Measurements from ENCODE around the gene SLU7. TPM values are rescaled to one million over a fixed set of nuclear protein-coding genes. Genes with fewer than 3 reads are reported as not detected.

SLU7 gene
- total RNA-seq, 4 donors from 2014 or later: 61.4 to 103 (median 87.2) TPM

- in situ Hi-C loops (cut with MboI; ENCODE audit: low sequenced_read_pairs in 4 of 4) (no loop called here), intact Hi-C loops (cut with DNase I; ENCODE audit: low total_unique reads) (no loop called here)
- Histone ChIP-seq H3K27me3 (no peaks in the 10 kb centered on the region), H3K36me3 (no peaks in the 10 kb centered on the region), H3K4me1 (peaks cover 8 to 10% of the 10 kb centered on the region in 2 donors), H3K4me3 (no peak overlapping the region), H3K9me3 (no peaks in the 10 kb centered on the region), H3K27ac (no peak overlapping the region)
- ATAC-seq: no peak
- no peak for DNase-seq
- no peak for TF ChIP-seq POLR2A (IDR thresholded peaks at IDR 0.05)
- TF ChIP-seq, protein P1, sequence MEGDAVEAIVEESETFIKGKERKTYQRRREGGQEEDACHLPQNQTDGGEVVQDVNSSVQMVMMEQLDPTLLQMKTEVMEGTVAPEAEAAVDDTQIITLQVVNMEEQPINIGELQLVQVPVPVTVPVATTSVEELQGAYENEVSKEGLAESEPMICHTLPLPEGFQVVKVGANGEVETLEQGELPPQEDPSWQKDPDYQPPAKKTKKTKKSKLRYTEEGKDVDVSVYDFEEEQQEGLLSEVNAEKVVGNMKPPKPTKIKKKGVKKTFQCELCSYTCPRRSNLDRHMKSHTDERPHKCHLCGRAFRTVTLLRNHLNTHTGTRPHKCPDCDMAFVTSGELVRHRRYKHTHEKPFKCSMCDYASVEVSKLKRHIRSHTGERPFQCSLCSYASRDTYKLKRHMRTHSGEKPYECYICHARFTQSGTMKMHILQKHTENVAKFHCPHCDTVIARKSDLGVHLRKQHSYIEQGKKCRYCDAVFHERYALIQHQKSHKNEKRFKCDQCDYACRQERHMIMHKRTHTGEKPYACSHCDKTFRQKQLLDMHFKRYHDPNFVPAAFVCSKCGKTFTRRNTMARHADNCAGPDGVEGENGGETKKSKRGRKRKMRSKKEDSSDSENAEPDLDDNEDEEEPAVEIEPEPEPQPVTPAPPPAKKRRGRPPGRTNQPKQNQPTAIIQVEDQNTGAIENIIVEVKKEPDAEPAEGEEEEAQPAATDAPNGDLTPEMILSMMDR (IDR thresholded peaks at IDR 0.05 in 4 of 5, conservative IDR thresholded peaks at IDR 0.05 in 1 of 5): no peak
These were observed 16.7 kb upstream of the SLU7 start for GRCh38 chr5:160435532-160435931.

DNA sequence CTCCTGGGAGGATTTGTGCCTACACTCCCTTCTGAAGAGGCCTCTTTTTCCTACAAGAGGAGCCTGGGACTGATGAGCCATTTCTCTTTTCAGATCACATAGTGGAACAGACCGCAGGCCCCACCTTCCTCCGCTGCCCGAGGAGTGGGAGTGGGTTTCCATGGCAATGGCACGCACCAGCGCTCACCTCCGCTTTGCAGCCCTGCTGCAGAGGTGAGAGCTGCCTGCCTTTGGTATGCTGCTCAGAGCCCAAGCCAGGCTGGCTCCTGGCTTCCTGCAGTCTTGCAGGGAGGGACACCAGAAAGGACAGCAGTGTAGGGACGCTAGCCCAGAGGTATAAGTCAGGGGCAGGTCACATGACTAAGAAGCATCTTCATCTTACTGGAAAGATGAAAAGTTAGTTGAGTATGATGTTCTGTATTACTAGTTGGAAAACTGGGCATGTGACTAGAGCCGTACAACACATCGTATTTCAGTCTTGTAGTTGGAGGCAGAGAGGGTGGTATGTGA lies 15.2 kb upstream of the SLU7 start:
- in situ Hi-C loops (cut with MboI; ENCODE audit: low sequenced_read_pairs in 4 of 4): no loop called here
- Histone ChIP-seq H3K27ac (no peak overlapping the region), H3K27me3 (no peaks in the 10 kb centered on the region), H3K36me3 (no peaks in the 10 kb centered on the region), H3K4me3 (no peak overlapping the region), H3K4me1 (peaks cover 8 to 10% of the 10 kb centered on the region in 2 donors), H3K9me3 (no peaks in the 10 kb centered on the region)
- ATAC-seq: no peak
- TF ChIP-seq POLR2A (IDR thresholded peaks at IDR 0.05): no peak
- TF ChIP-seq, protein P1 (IDR thresholded peaks at IDR 0.05 in 4 of 5, conservative IDR thresholded peaks at IDR 0.05 in 1 of 5): no peak
- no peak for DNase-seq
- intact Hi-C loops (cut with DNase I; ENCODE audit: low total_unique reads): no loop called here

- no peaks in the 10 kb centered on the region for H3K36me3 ChIP-seq
- no peaks in the 10 kb centered on the region for H3K27me3 ChIP-seq
- no peak overlapping the region for H3K4me3 ChIP-seq
- no peak for ATAC-seq
- intact Hi-C loops (cut with DNase I; ENCODE audit: low total_unique reads) (no loop called here), in situ Hi-C loops (cut with MboI; ENCODE audit: low sequenced_read_pairs in 4 of 4) (no loop called here)
- no peaks in the 10 kb centered on the region for H3K9me3 ChIP-seq
- DNase-seq: no peak
- no peaks in the 10 kb centered on the region for H3K4me1 ChIP-seq
- H3K27ac ChIP-seq: no peak overlapping the region
- TF ChIP-seq, protein P1 (IDR thresholded peaks at IDR 0.05 in 4 of 5, conservative IDR thresholded peaks at IDR 0.05 in 1 of 5): no peak
- TF ChIP-seq POLR2A (IDR thresholded peaks at IDR 0.05): no peak
These were observed 13.9 kb upstream of the SLU7 start for GRCh38 chr5:160432787-160433186.

DNA sequence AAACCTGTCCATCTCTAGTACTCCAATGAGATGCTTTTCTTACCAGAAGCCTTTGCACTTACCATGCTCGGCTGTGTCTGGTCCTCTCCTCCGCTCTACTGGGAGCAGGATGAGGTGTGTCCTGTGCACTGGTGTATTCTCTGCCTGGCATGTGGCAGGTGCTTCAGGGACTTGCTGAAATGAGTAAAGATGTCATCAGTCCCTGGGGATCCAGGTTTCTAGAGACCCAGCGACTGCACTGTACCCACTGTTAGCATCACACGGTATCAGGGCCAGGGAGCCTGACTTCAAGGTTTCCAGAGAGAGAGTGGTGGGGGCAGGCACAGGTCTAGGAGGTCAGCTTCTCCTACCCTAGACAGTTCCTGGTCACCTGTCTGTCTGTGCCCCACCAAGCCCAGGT lies 13.3 kb upstream of the SLU7 start:
- H3K27me3 ChIP-seq: no peaks in the 10 kb centered on the region
- TF ChIP-seq, protein P1 (IDR thresholded peaks at IDR 0.05 in 4 of 5, conservative IDR thresholded peaks at IDR 0.05 in 1 of 5): no peak
- no peak for TF ChIP-seq POLR2A (IDR thresholded peaks at IDR 0.05)
- H3K36me3 ChIP-seq: no peaks in the 10 kb centered on the region
- in situ Hi-C loops (cut with MboI; ENCODE audit: low sequenced_read_pairs in 4 of 4): no loop called here
- H3K27ac ChIP-seq: no peak overlapping the region
- H3K9me3 ChIP-seq: no peaks in the 10 kb centered on the region
- intact Hi-C loops (cut with DNase I; ENCODE audit: low total_unique reads): no loop called here
- H3K4me1 ChIP-seq: no peaks in the 10 kb centered on the region
- DNase-seq (no peak), ATAC-seq (no peak)
- no peak overlapping the region for H3K4me3 ChIP-seq

DNA sequence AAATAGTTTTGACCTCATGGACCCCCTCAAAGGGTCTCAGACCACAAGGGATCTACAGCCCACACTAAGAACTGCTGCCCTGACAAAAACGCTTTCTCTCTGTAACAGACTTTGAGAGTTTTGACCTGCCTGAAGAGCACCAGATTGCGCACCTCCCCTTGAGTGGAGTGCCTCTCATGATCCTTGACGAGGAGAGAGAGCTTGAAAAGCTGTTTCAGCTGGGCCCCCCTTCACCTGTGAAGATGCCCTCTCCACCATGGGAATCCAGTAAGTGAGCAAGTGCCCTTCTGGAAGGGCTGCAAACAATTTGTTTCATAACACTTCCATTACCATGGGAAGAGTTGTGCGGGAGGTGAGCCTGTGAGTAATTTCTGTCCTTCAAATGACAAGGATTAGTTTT lies 8.7 kb upstream of the SLU7 start:
- no peak overlapping the region for H3K27ac ChIP-seq
- H3K27me3 ChIP-seq: no peaks in the 10 kb centered on the region
- in situ Hi-C loops (cut with MboI; ENCODE audit: low sequenced_read_pairs in 4 of 4) (no loop called here), intact Hi-C loops (cut with DNase I; ENCODE audit: low total_unique reads) (no loop called here)
- H3K4me1 ChIP-seq: no peaks in the 10 kb centered on the region
- DNase-seq (no peak), ATAC-seq (no peak)
- H3K4me3 ChIP-seq: no peak overlapping the region
- TF ChIP-seq, protein P1 (IDR thresholded peaks at IDR 0.05 in 4 of 5, conservative IDR thresholded peaks at IDR 0.05 in 1 of 5): no peak
- no peak for TF ChIP-seq POLR2A (IDR thresholded peaks at IDR 0.05)
- no peaks in the 10 kb centered on the region for H3K9me3 ChIP-seq
- H3K36me3 ChIP-seq: no peaks in the 10 kb centered on the region

Measured in gastrocnemius medialis (tissue), 4 donors.